PC-3 (cell line): ENCODE measurements around the gene RDM1.

Source experiments
- CTCF ChIP-seq: fragments of 300-600 bp; sonication (generic); conservative IDR thresholded peaks from 2 replicates; pipeline ENCODE4 v1.5.1; 2017; ENCODE audit warnings: antibody characterized with exemption, low read depth, mild to moderate bottlenecking, low read length
- EZH2 ChIP-seq: fragments of 300-600 bp; sonication (generic); IDR thresholded peaks from one replicate; pipeline ENCODE4 v1.6.1; 2017; ENCODE audit warnings: antibody characterized with exemption, mild to moderate bottlenecking, low read length; ENCODE audit not compliant: unreplicated experiment

GRCh38 chr17:35872196-35872980, 58.2 kb downstream of the RDM1 start:
- TF ChIP-seq CTCF = no peak
- no peak for TF ChIP-seq EZH2
